Fibroblast of the aortic adventitia (primary cell): ENCODE data around the gene PLEKHF1. TPM values are rescaled to one million over a fixed set of nuclear protein-coding genes. Genes with fewer than 3 reads are reported as not detected.

ENCODE experiments used
- DNase-seq: peaks from one replicate; pipeline ENCODE4 v3.0.0-alpha.2; 2010; ENCODE audit warnings: low read depth
- H3K4me3 ChIP-seq: 2 replicates; pipeline ENCODE4 v1.5.1; 2011; ENCODE audit warnings: low read depth, mild to moderate bottlenecking, control low read depth, low read length, moderate library complexity
- total RNA-seq: library from RNA; depleted of rRNA; stranded (reverse); fragments of >200 nt; gene quantifications from 2 replicates; pipeline ENCODE4 v1.2.3, GENCODE V29; 2012; ENCODE audit warnings: low replicate concordance
- TF ChIP-seq, protein P1 (sequence below): IDR thresholded peaks from 2 replicates; pipeline ENCODE4 v1.5.1; 2011; ENCODE audit warnings: mild to moderate bottlenecking, low read length, control low read depth, inconsistent platforms; ENCODE audit not compliant: insufficient read depth

Gene PLEKHF1
- total RNA-seq, 1 donor, result 29.4 TPM

DNA sequence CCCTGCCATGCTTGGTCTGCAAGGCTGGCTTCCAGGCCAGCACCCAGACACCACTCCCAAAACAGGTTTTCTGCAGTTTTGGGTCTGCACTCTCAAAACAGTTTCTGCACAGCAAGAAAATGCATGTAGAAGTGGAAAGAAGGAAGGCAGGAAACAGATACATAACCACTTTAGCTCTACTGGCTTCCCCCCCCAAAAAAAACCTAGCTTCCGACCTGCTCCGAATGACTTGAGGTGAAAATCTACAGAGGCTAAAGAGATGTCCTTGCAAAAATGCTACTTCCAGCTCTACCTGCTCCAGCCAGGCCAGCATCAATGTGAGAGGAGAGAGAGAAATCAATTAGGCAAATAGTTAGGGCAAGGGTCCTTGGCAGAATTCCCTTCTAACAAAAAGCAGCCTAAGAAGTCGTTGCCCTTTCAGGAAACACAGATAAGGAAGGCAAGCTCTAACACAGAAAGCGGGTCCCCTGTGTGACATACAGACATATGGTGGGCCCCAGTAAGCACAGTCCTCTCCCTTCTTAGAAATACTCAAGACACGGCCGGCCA is 46.4 kb downstream of the PLEKHF1 start:
- DNase-seq, result no peak
- no peak overlapping the region for H3K4me3 ChIP-seq
- TF ChIP-seq, protein P1, sequence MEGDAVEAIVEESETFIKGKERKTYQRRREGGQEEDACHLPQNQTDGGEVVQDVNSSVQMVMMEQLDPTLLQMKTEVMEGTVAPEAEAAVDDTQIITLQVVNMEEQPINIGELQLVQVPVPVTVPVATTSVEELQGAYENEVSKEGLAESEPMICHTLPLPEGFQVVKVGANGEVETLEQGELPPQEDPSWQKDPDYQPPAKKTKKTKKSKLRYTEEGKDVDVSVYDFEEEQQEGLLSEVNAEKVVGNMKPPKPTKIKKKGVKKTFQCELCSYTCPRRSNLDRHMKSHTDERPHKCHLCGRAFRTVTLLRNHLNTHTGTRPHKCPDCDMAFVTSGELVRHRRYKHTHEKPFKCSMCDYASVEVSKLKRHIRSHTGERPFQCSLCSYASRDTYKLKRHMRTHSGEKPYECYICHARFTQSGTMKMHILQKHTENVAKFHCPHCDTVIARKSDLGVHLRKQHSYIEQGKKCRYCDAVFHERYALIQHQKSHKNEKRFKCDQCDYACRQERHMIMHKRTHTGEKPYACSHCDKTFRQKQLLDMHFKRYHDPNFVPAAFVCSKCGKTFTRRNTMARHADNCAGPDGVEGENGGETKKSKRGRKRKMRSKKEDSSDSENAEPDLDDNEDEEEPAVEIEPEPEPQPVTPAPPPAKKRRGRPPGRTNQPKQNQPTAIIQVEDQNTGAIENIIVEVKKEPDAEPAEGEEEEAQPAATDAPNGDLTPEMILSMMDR, result no peak

DNA sequence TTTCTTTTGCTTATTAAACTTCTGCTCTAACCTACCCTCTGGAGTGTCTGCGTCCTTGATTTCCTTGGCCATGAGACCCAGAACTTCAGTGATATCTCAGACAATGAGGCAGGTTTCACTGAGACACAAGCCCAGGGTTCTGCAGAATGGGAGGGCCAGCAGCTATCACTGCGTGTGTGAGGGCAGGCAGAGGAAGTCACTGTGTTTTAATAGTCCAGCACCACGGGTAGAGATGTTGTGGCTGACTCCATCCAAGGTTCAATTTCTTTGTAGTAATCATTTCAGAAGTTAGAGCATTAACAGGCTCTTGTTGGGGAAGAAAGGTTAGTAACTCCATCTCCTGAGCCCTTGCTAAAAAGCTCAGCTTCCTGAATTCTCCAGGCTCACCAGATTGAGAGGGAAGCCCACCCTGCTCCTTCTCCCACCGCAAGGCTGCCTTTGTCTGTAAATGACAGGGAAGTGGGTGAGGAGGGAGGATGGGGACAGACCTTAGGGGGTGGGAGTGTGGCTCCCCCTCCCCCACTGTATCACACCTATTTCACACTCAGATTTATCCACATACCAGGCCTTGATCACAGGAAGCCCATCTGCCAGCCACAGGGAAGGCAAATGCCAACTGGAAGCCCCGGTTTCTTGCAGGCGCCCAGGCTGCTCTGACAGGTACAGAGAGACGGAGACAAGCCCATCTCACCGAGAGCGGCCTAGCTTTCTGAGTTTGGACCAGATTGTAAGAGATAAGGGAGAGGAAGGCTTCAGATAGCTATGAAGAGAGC is 47.7 kb downstream of the PLEKHF1 start:
- TF ChIP-seq, protein P1, result no peak
- no peak for DNase-seq
- no peak overlapping the region for H3K4me3 ChIP-seq

DNA sequence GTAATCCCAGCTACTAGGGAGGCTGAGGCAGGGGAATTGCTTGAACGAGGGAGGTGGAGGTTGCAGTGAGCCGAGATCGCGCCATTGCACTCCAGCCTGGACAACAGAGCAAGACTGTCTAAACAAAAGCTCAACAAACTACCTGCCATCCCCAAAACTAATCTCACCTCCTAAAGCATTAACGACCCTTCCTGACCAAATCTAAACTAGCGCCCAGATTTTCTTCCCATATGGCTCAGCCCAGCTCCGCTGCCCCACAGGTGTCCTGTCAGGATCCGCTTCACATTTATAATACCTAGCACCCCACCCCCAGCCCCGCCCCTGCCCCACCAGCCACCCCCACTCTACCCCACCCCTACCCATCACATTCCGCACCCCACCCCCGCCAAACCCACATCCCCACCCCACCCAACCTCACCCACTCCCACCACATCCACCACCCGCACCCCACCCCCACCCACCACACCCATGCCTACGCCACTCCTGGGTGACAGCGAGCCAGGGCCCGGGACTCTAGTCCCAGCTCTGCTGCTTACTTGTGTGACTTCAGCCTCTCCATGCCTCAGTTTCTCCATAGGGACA is 49.2 kb downstream of the PLEKHF1 start:
- peak overlapping the region; percentile 82 for H3K4me3 ChIP-seq
- TF ChIP-seq, protein P1, result no peak
- DNase-seq, result no peak

DNA sequence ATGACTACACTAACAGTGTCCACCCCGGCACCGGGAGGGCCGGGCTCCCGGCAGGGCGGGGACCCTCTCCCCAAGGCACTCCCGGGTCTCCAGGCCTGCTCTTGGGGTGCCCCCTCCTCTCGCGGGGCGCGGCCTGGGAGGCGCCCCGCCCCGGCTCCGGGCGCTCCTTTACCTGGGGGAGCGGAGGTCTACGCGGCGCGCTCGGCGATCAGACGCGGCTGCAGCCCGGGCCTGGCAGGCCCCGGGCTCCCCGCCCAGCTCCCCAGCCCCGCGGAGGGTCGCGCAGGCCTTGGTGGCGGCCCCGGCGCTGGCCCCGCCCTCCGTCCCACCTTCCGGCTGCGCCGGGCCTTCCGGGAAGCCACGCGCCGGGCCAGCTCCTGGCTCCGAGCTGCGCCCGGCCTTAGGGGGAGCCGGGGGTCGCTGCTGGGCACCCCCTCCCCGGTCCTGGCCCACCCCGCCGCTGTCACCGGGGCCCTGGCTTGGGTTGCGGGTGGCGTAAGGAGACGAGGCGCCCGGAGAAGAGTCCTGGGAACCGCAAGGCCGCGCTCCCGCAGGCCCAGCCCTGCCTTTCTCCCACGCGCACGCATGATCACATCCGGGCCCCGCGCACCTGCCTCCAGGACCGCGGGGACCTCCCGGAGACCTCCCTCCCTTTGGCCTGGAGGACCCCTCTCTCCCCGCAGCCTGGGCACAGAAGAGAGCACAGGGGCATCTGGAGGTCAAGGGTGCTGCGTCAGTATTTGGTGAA is 49.9 kb downstream of the PLEKHF1 start, which contains the start of gene C19orf12:
C19orf12 (minus strand) TSS at position 309 of the 748 bp plus-strand sequence. CDS start 6,848 bp downstream, outside the sequence.
- DNase-seq, result peak; percentile 35
- peak within 1 kb of the TSS; percentile 82 for H3K4me3 ChIP-seq
- TF ChIP-seq, protein P1, result no peak

DNA sequence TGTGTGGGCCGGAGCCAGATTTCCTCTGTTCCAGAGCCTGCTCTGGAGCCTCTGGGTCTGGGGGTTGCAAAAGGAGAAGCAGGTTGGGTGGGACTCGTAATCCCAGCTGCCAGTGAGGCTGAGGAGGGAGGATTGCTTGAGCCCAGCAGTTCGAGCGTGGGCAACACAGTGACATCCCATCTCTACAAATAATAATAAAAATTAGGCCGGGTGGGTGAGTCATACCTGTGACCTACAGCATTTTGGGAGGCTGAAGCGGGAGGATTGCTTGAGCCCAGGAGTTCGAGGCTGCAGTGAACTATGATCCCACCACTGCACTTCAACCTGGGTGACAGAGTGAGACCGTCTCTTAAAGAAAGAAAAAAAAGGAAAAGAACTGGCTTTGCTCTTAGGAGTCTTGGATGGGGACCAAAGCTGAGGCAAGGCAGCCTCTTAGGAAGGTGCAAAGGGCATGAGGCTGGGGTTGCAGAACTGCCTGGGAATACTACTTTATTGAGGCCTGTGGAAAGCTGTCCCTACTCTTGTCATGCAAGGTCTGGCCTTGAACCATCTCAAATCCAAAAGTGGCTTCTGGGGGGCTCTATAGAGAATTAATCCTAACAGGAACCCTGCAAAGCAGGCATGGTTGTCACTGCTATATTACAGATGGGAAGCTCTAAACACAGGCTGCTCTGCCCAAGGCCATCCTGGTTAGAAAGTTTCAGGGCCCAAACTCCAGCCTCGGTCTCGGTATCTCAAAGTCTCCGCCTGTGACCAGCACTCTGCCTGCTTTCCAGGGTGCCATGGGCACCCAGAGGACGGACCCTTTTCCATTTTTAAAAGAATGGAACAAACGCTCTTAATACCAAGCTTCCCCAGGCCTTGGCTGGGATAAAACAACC is 50.7 kb downstream of the PLEKHF1 start:
- DNase-seq, result no peak
- H3K4me3 ChIP-seq, result peak overlapping the region; percentile 82
- TF ChIP-seq, protein P1, result no peak

DNA sequence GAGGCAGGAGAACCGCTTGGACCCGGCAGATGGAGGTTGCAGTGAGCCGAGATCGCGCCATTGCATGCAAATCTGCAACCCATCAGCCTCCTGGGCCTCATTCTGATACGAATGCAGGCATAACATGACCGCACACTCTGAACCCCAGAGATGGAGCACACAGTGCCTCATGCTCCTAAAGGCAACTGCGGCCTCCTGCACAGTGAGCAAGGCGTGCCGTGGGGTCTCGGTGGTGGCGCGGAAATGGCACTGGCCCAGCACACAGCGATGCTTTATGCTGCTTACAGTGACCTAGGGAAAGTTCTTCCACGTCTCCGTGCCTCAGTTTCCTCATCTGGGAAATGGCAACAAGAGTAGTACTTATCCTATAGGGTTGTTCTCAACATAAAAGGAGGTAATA is 51.8 kb downstream of the PLEKHF1 start:
- no peak for DNase-seq
- TF ChIP-seq, protein P1, result no peak

More for the DNA sequence above, 51.8 kb downstream of the PLEKHF1 start:
- H3K4me3 ChIP-seq, result no peak overlapping the region
